Gastrocnemius medialis (tissue), 4 donors: ENCODE measurements around the gene ALK. TPM values are rescaled to one million over a fixed set of nuclear protein-coding genes. Genes with fewer than 3 reads are reported as not detected.

Source experiments
- ATAC-seq, 2 donors: fragments of 150-250 bp; one replicate each; pipeline ENCODE4 v1.9.1; 2016
- DNase-seq, 2 donors: peaks; one replicate each; pipeline ENCODE4 v3.0.0-alpha.2; 2019
- H3K27ac ChIP-seq, 4 donors: fragments of 200-600 bp; sonication (generic); 1 replicate in 1 of 4; 2 replicates in 3 of 4; pipeline ENCODE4 v1.5.1; 2016 to 2018; ENCODE audit warnings: mild to moderate bottlenecking in 2 of 4, moderate library complexity in 1 of 4
- H3K27me3 ChIP-seq, 3 donors: fragments of 200-600 bp; sonication (generic) in 2 of 3; 1 replicate in 1 of 3; 2 replicates in 2 of 3; pipeline versions ENCODE4 v1.5.1 to v1.6.0; 2016 to 2019; ENCODE audit warnings: mild to moderate bottlenecking in 1 of 3, moderate library complexity in 1 of 3
- H3K36me3 ChIP-seq, 2 donors: fragments of 200-600 bp; sonication (generic) in 1 of 2; one replicate each; pipeline ENCODE4 v1.5.1; 2017 to 2018
- H3K4me1 ChIP-seq, 2 donors: fragments of 200-600 bp; sonication (generic) in 1 of 2; one replicate each; pipeline ENCODE4 v1.5.1; 2016 to 2017; ENCODE audit warnings: mild to moderate bottlenecking in 2 of 2
- H3K4me3 ChIP-seq, 4 donors: fragments of 200-600 bp; sonication (generic) in 3 of 4; 1 replicate in 1 of 4; 2 replicates in 3 of 4; pipeline ENCODE4 v1.5.1; 2016 to 2019; ENCODE audit warnings: mild to moderate bottlenecking in 2 of 4
- H3K9me3 ChIP-seq, 3 donors: fragments of 200-600 bp; sonication (generic) in 2 of 3; 1 replicate in 1 of 3; 2 replicates in 2 of 3; pipeline ENCODE4 v1.5.1; 2016 to 2019
- CTCF ChIP-seq, 5 experiments: fragments of 450-650 bp in 3 of 5; fragments of 200-600 bp in 2 of 5; sonication (generic) in 2 of 5; IDR thresholded peaks in 4 of 5; conservative IDR thresholded peaks in 1 of 5; 1 replicate in 4 of 5; 2 replicates in 1 of 5; pipeline ENCODE4 v1.5.1; 2016 to 2019; ENCODE audit warnings: antibody characterized with exemption in 5 of 5, mild to moderate bottlenecking in 3 of 5, moderate library complexity in 3 of 5
- POLR2A ChIP-seq, 2 donors: fragments of 450-650 bp; IDR thresholded peaks; one replicate each; pipeline ENCODE4 v1.6.1; 2017; ENCODE audit warnings: antibody characterized with exemption in 2 of 2, mild to moderate bottlenecking in 2 of 2, moderate library complexity in 2 of 2
- in situ Hi-C, 4 donors: fragments of 200-750 bp; cut with MboI; loops; one replicate each; pipeline versions ENCODE4 v1.15.0 to v1.8.0; 2017; ENCODE audit warnings: low sequenced_read_pairs in 4 of 4
- intact Hi-C: fragments of 100-400 bp; cut with DNase I; formaldehyde crosslinking; loops from one replicate; pipeline ENCODE4 v1.15.1; 2023; ENCODE audit warnings: low total_unique reads
- total RNA-seq, 4 donors: library from RNA; depleted of rRNA; stranded (reverse); fragments of >200 nt; gene quantifications; one replicate each; pipeline versions ENCODE4 v1.1.0 to v1.2.3, GENCODE V29; 2016

Gene ALK
- total RNA-seq, 4 donors from 2014 or later: not detected

GRCh38 chr2:29601321-29601720 is 320.1 kb downstream of the ALK start:
- DNase-seq (no peak), ATAC-seq (no peak)
- Histone ChIP-seq H3K4me1 (peaks cover 0 to 7% of the 10 kb centered on the region in 2 donors), H3K27ac (no peak overlapping the region), H3K36me3 (no peaks in the 10 kb centered on the region), H3K27me3 (no peaks in the 10 kb centered on the region), H3K9me3 (no peaks in the 10 kb centered on the region), H3K4me3 (no peak overlapping the region)
- intact Hi-C loops: no loop called here
- TF ChIP-seq POLR2A (IDR thresholded peaks at IDR 0.05): no peak
- no peak for TF ChIP-seq CTCF (IDR thresholded peaks at IDR 0.05 in 4 of 5, conservative IDR thresholded peaks at IDR 0.05 in 1 of 5)
- in situ Hi-C loops: no loop called here

- Histone ChIP-seq H3K9me3 (no peaks in the 10 kb centered on the region), H3K4me3 (no peak overlapping the region), H3K36me3 (no peaks in the 10 kb centered on the region), H3K4me1 (peaks cover 0 to 7% of the 10 kb centered on the region in 2 donors), H3K27ac (no peak overlapping the region), H3K27me3 (no peaks in the 10 kb centered on the region)
- intact Hi-C loops: no loop called here
- DNase-seq (no peak), ATAC-seq (no peak)
- no peak for TF ChIP-seq CTCF (IDR thresholded peaks at IDR 0.05 in 4 of 5, conservative IDR thresholded peaks at IDR 0.05 in 1 of 5)
- no peak for TF ChIP-seq POLR2A (IDR thresholded peaks at IDR 0.05)
- in situ Hi-C loops: no loop called here
These were observed 321.4 kb downstream of the ALK start for GRCh38 chr2:29599946-29600345.

GRCh38 chr2:29598978-29599377 is 322.4 kb downstream of the ALK start:
- no peak for DNase-seq
- ATAC-seq: no peak
- Histone ChIP-seq H3K9me3 (no peaks in the 10 kb centered on the region), H3K27ac (no peak overlapping the region), H3K4me1 (peaks cover 0 to 7% of the 10 kb centered on the region in 2 donors), H3K27me3 (no peaks in the 10 kb centered on the region), H3K36me3 (no peaks in the 10 kb centered on the region), H3K4me3 (no peak overlapping the region)
- in situ Hi-C loops (no loop called here), intact Hi-C loops (no loop called here)
- TF ChIP-seq POLR2A (IDR thresholded peaks at IDR 0.05) (no peak), CTCF (IDR thresholded peaks at IDR 0.05 in 4 of 5, conservative IDR thresholded peaks at IDR 0.05 in 1 of 5) (no peak)

GRCh38 chr2:29597035-29597434 is 324.4 kb downstream of the ALK start:
- H3K9me3 ChIP-seq: no peaks in the 10 kb centered on the region
- ATAC-seq: no peak

More at GRCh38 chr2:29597035-29597434, 324.4 kb downstream of the ALK start:
- H3K36me3 ChIP-seq: no peaks in the 10 kb centered on the region
- in situ Hi-C loops (no loop called here), intact Hi-C loops (no loop called here)
- H3K27ac ChIP-seq: no peak overlapping the region
- H3K4me1 ChIP-seq: peaks cover 0 to 7% of the 10 kb centered on the region in 2 donors
- H3K27me3 ChIP-seq: no peaks in the 10 kb centered on the region
- no peak overlapping the region for H3K4me3 ChIP-seq
- no peak for DNase-seq
- TF ChIP-seq POLR2A (IDR thresholded peaks at IDR 0.05) (no peak), CTCF (IDR thresholded peaks at IDR 0.05 in 4 of 5, conservative IDR thresholded peaks at IDR 0.05 in 1 of 5) (no peak)
